ENCODE data around the gene SPTBN1.

SPTBN1 gene

DNA sequence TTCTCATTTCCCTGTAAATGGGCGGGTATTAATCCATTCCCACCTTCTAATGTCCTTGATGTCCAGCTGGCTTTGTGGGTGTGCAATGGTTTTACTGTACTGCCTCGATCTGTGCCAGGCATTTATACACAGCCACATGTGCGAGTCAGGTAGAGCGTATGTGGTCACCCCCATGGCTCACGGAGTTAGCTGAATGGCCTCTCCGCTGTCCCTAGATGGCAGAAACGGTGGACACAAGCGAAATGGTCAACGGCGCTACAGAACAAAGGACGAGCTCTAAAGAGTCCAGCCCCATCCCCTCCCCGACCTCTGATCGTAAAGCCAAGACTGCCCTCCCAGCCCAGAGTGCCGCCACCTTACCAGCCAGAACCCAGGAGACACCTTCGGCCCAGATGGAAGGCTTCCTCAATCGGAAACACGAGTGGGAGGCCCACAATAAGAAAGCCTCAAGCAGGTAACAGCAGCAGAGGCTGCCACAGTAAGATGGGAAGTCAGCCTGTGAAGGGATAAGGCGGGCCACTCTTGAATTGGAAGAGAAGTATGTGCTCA lies 208.2 kb downstream of the SPTBN1 start:
- no peak for TF ChIP-seq ZBTB7A (IDR thresholded peaks at IDR 0.05; ENCODE audit: low read depth)
- TF ChIP-seq TCF12 (IDR thresholded peaks at IDR 0.05; ENCODE audit: low read depth): no peak
- no peak for TF ChIP-seq RAD21 (IDR thresholded peaks at IDR 0.05; ENCODE audit: low read depth)
- TF ChIP-seq CREB1 (IDR thresholded peaks at IDR 0.05; ENCODE audit: low read depth): no peak
- TF ChIP-seq EP300 (IDR thresholded peaks at IDR 0.05; ENCODE audit: borderline replicate concordance): no peak
- no peak for TF ChIP-seq NFIC (IDR thresholded peaks at IDR 0.05)
- no peak for TF ChIP-seq EGR1 (IDR thresholded peaks at IDR 0.05)
- no peak for TF ChIP-seq FOXM1 (IDR thresholded peaks at IDR 0.05; ENCODE audit: borderline replicate concordance, low read depth)

DNA sequence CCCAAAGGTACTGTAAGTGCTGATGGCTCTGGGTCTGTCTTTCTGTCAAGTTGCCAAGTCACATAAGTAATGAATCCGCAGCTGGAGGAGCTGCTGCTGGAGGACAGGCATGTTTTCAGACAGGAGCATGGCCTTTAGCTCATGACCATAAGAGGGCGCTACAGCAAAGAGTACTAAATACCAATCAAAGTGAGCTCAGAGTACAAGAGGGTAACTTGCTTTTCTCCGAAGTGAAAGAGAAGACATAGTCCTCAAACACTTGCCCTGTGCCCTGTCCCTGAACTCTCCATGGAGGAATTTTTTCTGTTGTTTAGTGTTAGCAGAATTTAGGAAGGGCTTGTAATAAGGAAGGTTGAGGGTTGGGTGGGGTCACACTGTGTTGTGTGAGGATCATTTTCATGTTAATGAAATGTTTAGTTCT lies 209.3 kb downstream of the SPTBN1 start:
- TF ChIP-seq CREB1 (IDR thresholded peaks at IDR 0.05; ENCODE audit: low read depth): no peak
- no peak for TF ChIP-seq ZBTB7A (IDR thresholded peaks at IDR 0.05; ENCODE audit: low read depth)
- peak; percentile 53 for TF ChIP-seq RAD21 (IDR thresholded peaks at IDR 0.05; ENCODE audit: low read depth)

DNA sequence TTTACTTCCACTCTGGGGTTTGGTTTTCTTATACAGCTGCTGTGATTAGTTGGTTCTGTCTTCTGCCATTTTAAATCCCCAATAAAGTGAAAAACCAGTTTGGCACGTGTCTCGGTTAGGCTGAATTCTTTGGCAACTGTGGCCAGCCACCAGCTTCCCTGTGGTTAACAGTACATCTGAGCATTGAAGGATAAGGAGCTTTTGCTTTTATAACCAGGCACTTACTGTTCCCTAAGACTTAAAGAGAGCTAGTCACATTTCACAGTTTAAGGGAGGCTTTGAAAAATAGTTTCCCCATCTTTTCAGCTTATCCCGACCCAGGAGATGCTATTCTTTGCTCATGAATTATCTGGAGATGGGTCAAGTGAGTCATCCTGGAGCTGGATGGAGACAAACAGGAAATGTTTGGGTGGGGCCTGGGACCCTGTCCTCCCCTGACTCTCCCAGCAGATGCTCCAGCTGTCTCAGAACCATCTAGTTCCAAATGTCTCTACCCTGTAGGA lies 210.1 kb downstream of the SPTBN1 start:
- TF ChIP-seq, protein P1, sequence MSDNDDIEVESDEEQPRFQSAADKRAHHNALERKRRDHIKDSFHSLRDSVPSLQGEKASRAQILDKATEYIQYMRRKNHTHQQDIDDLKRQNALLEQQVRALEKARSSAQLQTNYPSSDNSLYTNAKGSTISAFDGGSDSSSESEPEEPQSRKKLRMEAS (IDR thresholded peaks at IDR 0.05): no peak; the same call in 1 of the 2 replicates
- TF ChIP-seq TCF12 (IDR thresholded peaks at IDR 0.05; ENCODE audit: low read depth) (no peak), EP300 (IDR thresholded peaks at IDR 0.05; ENCODE audit: borderline replicate concordance) (no peak), FOXM1 (IDR thresholded peaks at IDR 0.05; ENCODE audit: borderline replicate concordance, low read depth) (no peak), EGR1 (IDR thresholded peaks at IDR 0.05) (no peak), RAD21 (IDR thresholded peaks at IDR 0.05; ENCODE audit: low read depth) (no peak)
- TF ChIP-seq, protein P2, sequence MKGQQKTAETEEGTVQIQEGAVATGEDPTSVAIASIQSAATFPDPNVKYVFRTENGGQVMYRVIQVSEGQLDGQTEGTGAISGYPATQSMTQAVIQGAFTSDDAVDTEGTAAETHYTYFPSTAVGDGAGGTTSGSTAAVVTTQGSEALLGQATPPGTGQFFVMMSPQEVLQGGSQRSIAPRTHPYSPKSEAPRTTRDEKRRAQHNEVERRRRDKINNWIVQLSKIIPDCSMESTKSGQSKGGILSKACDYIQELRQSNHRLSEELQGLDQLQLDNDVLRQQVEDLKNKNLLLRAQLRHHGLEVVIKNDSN (IDR thresholded peaks at IDR 0.05): no peak

DNA sequence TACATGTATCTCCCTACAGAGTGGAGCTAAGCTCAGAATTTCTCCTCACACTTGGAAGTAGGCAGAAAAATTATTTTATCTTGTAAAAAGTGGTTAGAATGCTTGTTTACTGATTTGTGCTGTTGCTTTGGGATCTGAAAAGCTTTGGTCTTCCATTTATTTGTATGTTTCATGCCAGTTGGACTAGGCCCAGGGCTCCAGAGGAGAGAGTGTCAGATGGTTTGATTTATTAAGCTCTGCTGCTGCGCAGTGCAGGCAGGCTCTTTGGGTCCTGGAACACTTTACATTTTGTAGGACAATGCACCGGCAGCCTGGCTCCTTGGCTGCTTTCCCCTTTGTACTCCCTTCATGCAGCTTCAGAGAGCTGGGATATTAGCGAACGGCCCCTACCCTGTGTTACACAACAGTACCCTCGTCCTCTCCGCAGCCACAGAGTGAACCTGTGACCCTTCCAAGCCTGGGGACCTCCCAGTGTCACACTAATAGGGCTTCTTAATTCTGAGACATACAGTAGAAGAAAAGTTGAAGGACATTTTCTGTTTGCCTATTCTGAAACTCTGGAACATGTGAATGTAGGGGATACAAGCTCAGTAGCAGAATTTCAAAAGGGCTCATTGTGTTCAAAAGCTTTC lies 210.6 kb downstream of the SPTBN1 start:
- TF ChIP-seq, protein P3, sequence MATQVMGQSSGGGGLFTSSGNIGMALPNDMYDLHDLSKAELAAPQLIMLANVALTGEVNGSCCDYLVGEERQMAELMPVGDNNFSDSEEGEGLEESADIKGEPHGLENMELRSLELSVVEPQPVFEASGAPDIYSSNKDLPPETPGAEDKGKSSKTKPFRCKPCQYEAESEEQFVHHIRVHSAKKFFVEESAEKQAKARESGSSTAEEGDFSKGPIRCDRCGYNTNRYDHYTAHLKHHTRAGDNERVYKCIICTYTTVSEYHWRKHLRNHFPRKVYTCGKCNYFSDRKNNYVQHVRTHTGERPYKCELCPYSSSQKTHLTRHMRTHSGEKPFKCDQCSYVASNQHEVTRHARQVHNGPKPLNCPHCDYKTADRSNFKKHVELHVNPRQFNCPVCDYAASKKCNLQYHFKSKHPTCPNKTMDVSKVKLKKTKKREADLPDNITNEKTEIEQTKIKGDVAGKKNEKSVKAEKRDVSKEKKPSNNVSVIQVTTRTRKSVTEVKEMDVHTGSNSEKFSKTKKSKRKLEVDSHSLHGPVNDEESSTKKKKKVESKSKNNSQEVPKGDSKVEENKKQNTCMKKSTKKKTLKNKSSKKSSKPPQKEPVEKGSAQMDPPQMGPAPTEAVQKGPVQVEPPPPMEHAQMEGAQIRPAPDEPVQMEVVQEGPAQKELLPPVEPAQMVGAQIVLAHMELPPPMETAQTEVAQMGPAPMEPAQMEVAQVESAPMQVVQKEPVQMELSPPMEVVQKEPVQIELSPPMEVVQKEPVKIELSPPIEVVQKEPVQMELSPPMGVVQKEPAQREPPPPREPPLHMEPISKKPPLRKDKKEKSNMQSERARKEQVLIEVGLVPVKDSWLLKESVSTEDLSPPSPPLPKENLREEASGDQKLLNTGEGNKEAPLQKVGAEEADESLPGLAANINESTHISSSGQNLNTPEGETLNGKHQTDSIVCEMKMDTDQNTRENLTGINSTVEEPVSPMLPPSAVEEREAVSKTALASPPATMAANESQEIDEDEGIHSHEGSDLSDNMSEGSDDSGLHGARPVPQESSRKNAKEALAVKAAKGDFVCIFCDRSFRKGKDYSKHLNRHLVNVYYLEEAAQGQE (IDR thresholded peaks at IDR 0.05; ENCODE audit: low read depth): no peak
- TF ChIP-seq, protein P1 (IDR thresholded peaks at IDR 0.05): no peak; the same call in 1 of the 2 replicates
- TF ChIP-seq TEAD4 (IDR thresholded peaks at IDR 0.05) (no peak), ZBTB7A (IDR thresholded peaks at IDR 0.05; ENCODE audit: low read depth) (no peak), EP300 (IDR thresholded peaks at IDR 0.05; ENCODE audit: borderline replicate concordance) (no peak), RAD21 (IDR thresholded peaks at IDR 0.05; ENCODE audit: low read depth) (no peak), NFIC (IDR thresholded peaks at IDR 0.05) (peak; percentile 75), FOXM1 (IDR thresholded peaks at IDR 0.05; ENCODE audit: borderline replicate concordance, low read depth) (no peak), CREB1 (IDR thresholded peaks at IDR 0.05; ENCODE audit: low read depth) (no peak), TCF12 (IDR thresholded peaks at IDR 0.05; ENCODE audit: low read depth) (no peak), EGR1 (IDR thresholded peaks at IDR 0.05) (no peak), CEBPB (IDR thresholded peaks at IDR 0.05) (0 out of 2 replicates have a peak, but pooled peaks have one; percentile 10)
- TF ChIP-seq, protein P2 (IDR thresholded peaks at IDR 0.05): no peak

DNA sequence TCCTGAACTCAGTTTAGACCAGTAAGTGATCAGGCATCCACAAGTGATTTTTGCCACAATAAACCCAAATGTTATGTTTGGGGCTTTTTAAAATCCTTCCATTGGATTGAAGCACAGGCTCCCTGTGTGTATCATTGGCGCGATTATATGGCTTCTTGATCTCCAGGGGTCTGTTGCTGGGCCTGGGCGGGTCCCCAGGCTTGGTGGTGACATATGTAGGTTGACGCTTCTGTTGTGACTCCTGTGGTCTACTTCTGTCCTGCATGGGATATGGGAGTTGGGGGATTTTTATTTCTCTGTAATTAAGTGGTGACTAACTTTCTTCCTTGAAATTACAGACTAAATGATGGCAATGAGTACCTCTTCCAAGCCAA lies 211.1 kb downstream of the SPTBN1 start:
- TF ChIP-seq TEAD4 (IDR thresholded peaks at IDR 0.05): no peak
- TF ChIP-seq FOXM1 (IDR thresholded peaks at IDR 0.05; ENCODE audit: borderline replicate concordance, low read depth): no peak
- no peak for TF ChIP-seq EGR1 (IDR thresholded peaks at IDR 0.05)
- TF ChIP-seq NFIC (IDR thresholded peaks at IDR 0.05): no peak

DNA sequence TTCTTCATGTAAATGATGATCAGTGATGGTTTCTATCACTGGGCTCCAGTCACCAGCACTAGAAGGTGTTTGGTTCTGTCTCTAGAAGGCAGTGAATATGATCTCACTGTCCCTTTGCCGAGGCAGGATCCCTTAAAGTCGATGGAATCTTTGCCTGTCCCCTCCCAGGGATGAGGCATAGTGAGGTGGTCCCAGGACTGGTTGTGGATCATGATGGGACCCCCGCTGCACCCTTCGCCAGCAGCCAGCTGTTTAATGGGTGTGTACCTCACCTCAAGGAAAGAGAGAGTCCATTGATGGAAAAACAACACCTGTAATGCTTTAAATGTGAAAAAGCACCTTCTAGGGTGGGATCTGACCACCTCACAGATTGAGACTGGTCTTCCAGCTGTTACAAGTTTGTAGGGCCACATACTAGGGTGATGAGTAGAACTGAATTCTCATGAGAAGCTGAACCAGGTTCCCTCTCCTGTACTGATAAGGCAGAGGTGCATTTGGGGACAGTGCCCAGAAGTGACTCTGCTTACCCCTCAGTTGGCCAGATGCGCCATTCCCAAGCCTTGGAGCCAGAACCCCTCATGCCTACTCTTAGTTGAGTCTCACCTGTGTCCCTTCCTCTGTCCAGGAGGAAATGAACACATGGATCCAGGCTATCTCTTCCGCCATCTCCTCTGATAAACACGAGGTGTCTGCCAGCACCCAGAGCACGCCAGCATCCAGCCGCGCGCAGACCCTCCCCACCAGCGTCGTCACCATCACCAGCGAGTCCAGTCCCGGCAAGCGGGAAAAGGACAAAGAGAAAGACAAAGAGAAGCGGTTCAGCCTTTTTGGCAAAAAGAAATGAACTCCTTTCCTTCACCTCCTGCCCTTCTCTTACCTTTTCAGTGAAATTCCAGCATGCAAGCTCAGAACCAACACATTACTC lies 211.9 kb downstream of the SPTBN1 start:
- TF ChIP-seq YY1 (IDR thresholded peaks at IDR 0.05; ENCODE audit: low read depth) (no peak), EGR1 (IDR thresholded peaks at IDR 0.05) (no peak), CREB1 (IDR thresholded peaks at IDR 0.05; ENCODE audit: low read depth) (no peak), TAF1 (IDR thresholded peaks at IDR 0.05; ENCODE audit: low read depth) (no peak), NFIC (IDR thresholded peaks at IDR 0.05) (no peak), TEAD4 (IDR thresholded peaks at IDR 0.05) (no peak), ZBTB7A (IDR thresholded peaks at IDR 0.05; ENCODE audit: low read depth) (no peak), CEBPB (IDR thresholded peaks at IDR 0.05) (no peak), TCF12 (IDR thresholded peaks at IDR 0.05; ENCODE audit: low read depth) (no peak), FOXM1 (IDR thresholded peaks at IDR 0.05; ENCODE audit: borderline replicate concordance, low read depth) (no peak)
- TF ChIP-seq, protein P3 (IDR thresholded peaks at IDR 0.05; ENCODE audit: low read depth): no peak
- TF ChIP-seq, protein P1 (IDR thresholded peaks at IDR 0.05): no peak
- TF ChIP-seq, protein P2 (IDR thresholded peaks at IDR 0.05): no peak
